K562 (cell line): ENCODE data around the gene DGCR8. TPM values are rescaled to one million over a fixed set of nuclear protein-coding genes. Genes with fewer than 3 reads are reported as not detected.

Source experiments
- CBX1 ChIP-seq: sonication (generic); IDR thresholded peaks from 2 replicates; pipeline ENCODE4 v1.6.1; 2016; ENCODE audit warnings: antibody characterized with exemption, low read depth, mild to moderate bottlenecking
- CBX8 ChIP-seq: fragments of 200-600 bp; sonication (generic); IDR thresholded peaks from 2 replicates; pipeline ENCODE4 v1.6.1; 2012; ENCODE audit warnings: borderline replicate concordance, mixed run types, low read depth, mild to moderate bottlenecking, moderate library complexity, mixed read lengths, low read length, control low read depth, inconsistent platforms; ENCODE audit not compliant: poor library complexity, severe bottlenecking; ENCODE audit errors: extremely low read depth
- GTF2E2 ChIP-seq: fragments of 200-800 bp; sonication (Bioruptor generic); IDR thresholded peaks from 2 replicates; pipeline ENCODE4 v1.6.1; 2016; ENCODE audit warnings: missing genetic modification characterization, missing compliant biosample characterization
- KAT2B ChIP-seq: IDR thresholded peaks from one replicate; pipeline ENCODE4 v1.6.1; 2012; ENCODE audit warnings: low read depth, mild to moderate bottlenecking, control low read depth, inconsistent platforms, low read length, moderate library complexity
- MEF2D ChIP-seq: conservative IDR thresholded peaks from 2 replicates; pipeline ENCODE4 v1.6.1; 2016; ENCODE audit warnings: low read depth, missing genetic modification characterization, missing compliant biosample characterization
- NFATC3 ChIP-seq: fragments of 450-650 bp; IDR thresholded peaks from 2 replicates; pipeline ENCODE4 v1.6.1; 2017; ENCODE audit warnings: mild to moderate bottlenecking
- NFE2 ChIP-seq: IDR thresholded peaks from 2 replicates; pipeline ENCODE4 v1.6.1; 2014; ENCODE audit warnings: antibody characterized with exemption, low read depth
- POLR2B ChIP-seq: fragments of 450-650 bp; IDR thresholded peaks from 2 replicates; pipeline ENCODE4 v1.6.1; 2018; ENCODE audit warnings: low read depth; ENCODE audit not compliant: partially characterized antibody
- SMAD2 ChIP-seq: fragments of 150-350 bp; IDR thresholded peaks from 2 replicates; pipeline ENCODE4 v1.6.1; 2014; ENCODE audit warnings: low read depth, mild to moderate bottlenecking, low read length
- SMC3 ChIP-seq: conservative IDR thresholded peaks from 2 replicates; pipeline ENCODE4 v1.6.1; 2011; ENCODE audit warnings: low read depth, low read length, improper control_type of control experiment; ENCODE audit not compliant: insufficient read depth
- TARDBP ChIP-seq: fragments of 450-650 bp; IDR thresholded peaks from 2 replicates; pipeline ENCODE4 v1.6.1; 2016
- TCF7L2 ChIP-seq: fragments of 150-350 bp; IDR thresholded peaks from 2 replicates; pipeline ENCODE4 v1.6.1; 2016; ENCODE audit warnings: low read depth, mild to moderate bottlenecking, low read length, moderate library complexity
- TEAD1 ChIP-seq, 2 experiments: fragments of 450-650 bp in 1 of 2; sonication (generic) in 1 of 2; formaldehyde crosslinking; IDR thresholded peaks; 2 replicates each; pipeline versions ENCODE4 v1.4.0 to v1.8.0; 2020 to 2022; ENCODE audit warnings: mild to moderate bottlenecking in 2 of 2, missing genetic modification reagents in 1 of 2
- ZFP30 ChIP-seq: fragments of 250-450 bp; sonication (Bioruptor Pico); IDR thresholded peaks from 2 replicates; pipeline ENCODE4 v1.8.0; 2022; ENCODE audit warnings: moderate library complexity, mild to moderate bottlenecking, inconsistent platforms, borderline replicate concordance
- ZNF174 ChIP-seq: fragments of 250-450 bp; sonication (Bioruptor Pico); IDR thresholded peaks from 2 replicates; pipeline ENCODE4 v1.4.0; 2020; ENCODE audit warnings: mild to moderate bottlenecking
- ZNF232 ChIP-seq: sonication (generic); formaldehyde crosslinking; IDR thresholded peaks from 2 replicates; pipeline ENCODE4 v1.8.0; 2022; ENCODE audit warnings: mild to moderate bottlenecking, missing genetic modification reagents
- polyA plus RNA-seq, 8 experiments: library from polyadenylated mRNA; depleted of rRNA in 4 of 8; stranded (reverse) in 5 of 8; unstranded in 3 of 8; fragments of >200 nt; fragmentation: Nextera tagmentation in 2 of 8; fragmentation: Illumina TruSeq in 1 of 8; extraction: Ambion mirVana in 2 of 8; extraction: Trizol in 1 of 8; gene quantifications; 2 replicates each; pipeline versions ENCODE4 v1.2.1 to v1.2.3, GENCODE V29; 2011 to 2014; ENCODE audit warnings: inconsistent platforms in 1 of 8, missing spikeins in 1 of 8
- total RNA-seq, 7 experiments: library from RNA; depleted of rRNA in 6 of 7; stranded (reverse); fragments of >200 nt in 6 of 7; fragmentation: Illumina TruSeq in 2 of 7; extraction: Trizol in 2 of 7; gene quantifications; 2 replicates each; pipeline versions ENCODE4 v1.2.1 to v1.2.3, GENCODE V29; 2011 to 2021; ENCODE audit warnings: low replicate concordance in 1 of 7
- TF ChIP-seq, protein P1 (sequence below): fragments of 250-450 bp; sonication (Bioruptor Pico); IDR thresholded peaks from 2 replicates; pipeline ENCODE4 v1.5.0; 2021
- TF ChIP-seq, protein P2 (sequence below): fragments of 250-450 bp; sonication (Bioruptor Pico); IDR thresholded peaks from 2 replicates; pipeline ENCODE4 v1.9.0; 2021; ENCODE audit warnings: mild to moderate bottlenecking, inconsistent platforms
- TF ChIP-seq, protein P3 (sequence below), 3 experiments: fragments of 200-800 bp in 1 of 3; fragments of 250-450 bp in 1 of 3; fragments of 450-650 bp in 1 of 3; sonication (Bioruptor Pico) in 1 of 3; sonication (Bioruptor generic) in 1 of 3; formaldehyde crosslinking in 1 of 3; IDR thresholded peaks; 2 replicates each; pipeline versions ENCODE4 v1.6.1 to v1.8.0; 2016 to 2022; ENCODE audit warnings: mild to moderate bottlenecking in 2 of 3, missing genetic modification characterization in 2 of 3, missing compliant biosample characterization in 1 of 3, moderate library complexity in 1 of 3
- TF ChIP-seq, protein P4 (sequence below): fragments of 250-450 bp; sonication (Bioruptor Pico); IDR thresholded peaks from 2 replicates; pipeline ENCODE4 v1.9.0; 2021; ENCODE audit warnings: mild to moderate bottlenecking

Gene DGCR8
- total and polyA plus RNA-seq, 9 of the 15 experiments (the other 6 are each of a cell fraction or from before 2014, with no cell fraction given) = 5.9 to 144 (median 80.1) TPM

DNA sequence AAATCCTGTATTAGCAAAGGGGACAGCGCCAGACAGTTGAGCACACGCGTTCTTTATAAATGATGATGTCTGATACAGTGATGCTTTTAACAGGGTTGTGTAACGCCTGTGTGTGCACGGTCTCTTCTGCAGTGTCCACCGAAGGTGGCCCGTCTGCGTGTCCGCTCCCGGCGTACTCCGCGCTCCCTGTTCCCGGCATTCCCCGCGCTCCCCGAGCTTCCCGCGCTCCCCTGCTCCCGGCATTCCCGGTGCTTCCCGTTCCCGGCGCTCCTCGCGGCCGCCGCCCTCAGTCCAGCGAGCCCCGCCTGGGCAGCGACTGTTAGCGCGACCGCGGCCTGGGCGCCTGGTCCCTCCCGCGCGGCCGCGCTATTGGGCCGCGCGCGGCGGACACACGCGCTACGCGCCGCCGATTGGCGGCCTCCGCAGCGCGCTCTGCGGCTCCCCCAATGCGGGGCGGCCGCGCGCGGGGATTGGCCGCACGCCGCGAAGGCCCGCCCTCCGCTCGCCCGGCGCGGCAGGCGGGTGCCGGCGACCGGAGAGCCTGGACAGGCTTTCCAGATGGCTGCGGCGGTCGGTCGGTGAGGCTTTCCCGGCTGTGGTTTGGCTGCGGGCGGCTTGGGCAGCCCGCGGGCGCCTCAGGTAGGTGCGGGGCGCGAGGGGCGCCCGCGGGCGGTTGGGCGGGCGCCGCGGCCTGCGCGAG is at the start of gene DGCR8 (continued):
- TF ChIP-seq, protein P1, sequence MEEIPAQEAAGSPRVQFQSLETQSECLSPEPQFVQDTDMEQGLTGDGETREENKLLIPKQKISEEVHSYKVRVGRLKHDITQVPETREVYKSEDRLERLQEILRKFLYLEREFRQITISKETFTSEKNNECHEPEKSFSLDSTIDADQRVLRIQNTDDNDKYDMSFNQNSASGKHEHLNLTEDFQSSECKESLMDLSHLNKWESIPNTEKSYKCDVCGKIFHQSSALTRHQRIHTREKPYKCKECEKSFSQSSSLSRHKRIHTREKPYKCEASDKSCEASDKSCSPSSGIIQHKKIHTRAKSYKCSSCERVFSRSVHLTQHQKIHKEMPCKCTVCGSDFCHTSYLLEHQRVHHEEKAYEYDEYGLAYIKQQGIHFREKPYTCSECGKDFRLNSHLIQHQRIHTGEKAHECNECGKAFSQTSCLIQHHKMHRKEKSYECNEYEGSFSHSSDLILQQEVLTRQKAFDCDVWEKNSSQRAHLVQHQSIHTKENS = no peak
- no peak for TF ChIP-seq NFATC3
- no peak for TF ChIP-seq NFE2
- TF ChIP-seq TARDBP = no peak
- no peak for TF ChIP-seq POLR2B
- TF ChIP-seq TCF7L2 = peak; percentile 60; the same call in 1 of the 2 replicates
- peak; percentile 88 for TF ChIP-seq MEF2D
- TF ChIP-seq TEAD1 (CRISPR knock-in tag; IDR thresholded peaks at IDR 0.05) = peak in 1 of 2 experiments; percentile 93; a peak in 2 of 4 replicates
- TF ChIP-seq SMC3 = no peak
- TF ChIP-seq, protein P2, sequence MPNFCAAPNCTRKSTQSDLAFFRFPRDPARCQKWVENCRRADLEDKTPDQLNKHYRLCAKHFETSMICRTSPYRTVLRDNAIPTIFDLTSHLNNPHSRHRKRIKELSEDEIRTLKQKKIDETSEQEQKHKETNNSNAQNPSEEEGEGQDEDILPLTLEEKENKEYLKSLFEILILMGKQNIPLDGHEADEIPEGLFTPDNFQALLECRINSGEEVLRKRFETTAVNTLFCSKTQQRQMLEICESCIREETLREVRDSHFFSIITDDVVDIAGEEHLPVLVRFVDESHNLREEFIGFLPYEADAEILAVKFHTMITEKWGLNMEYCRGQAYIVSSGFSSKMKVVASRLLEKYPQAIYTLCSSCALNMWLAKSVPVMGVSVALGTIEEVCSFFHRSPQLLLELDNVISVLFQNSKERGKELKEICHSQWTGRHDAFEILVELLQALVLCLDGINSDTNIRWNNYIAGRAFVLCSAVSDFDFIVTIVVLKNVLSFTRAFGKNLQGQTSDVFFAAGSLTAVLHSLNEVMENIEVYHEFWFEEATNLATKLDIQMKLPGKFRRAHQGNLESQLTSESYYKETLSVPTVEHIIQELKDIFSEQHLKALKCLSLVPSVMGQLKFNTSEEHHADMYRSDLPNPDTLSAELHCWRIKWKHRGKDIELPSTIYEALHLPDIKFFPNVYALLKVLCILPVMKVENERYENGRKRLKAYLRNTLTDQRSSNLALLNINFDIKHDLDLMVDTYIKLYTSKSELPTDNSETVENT (CRISPR knock-in tag) = peak; percentile 95
- TF ChIP-seq SMAD2 = peak; percentile 85; the same call in 1 of the 2 replicates
- no peak for TF ChIP-seq GTF2E2 (tag)
- TF ChIP-seq CBX8 = no peak
- TF ChIP-seq CBX1 = no peak
- TF ChIP-seq, protein P3, sequence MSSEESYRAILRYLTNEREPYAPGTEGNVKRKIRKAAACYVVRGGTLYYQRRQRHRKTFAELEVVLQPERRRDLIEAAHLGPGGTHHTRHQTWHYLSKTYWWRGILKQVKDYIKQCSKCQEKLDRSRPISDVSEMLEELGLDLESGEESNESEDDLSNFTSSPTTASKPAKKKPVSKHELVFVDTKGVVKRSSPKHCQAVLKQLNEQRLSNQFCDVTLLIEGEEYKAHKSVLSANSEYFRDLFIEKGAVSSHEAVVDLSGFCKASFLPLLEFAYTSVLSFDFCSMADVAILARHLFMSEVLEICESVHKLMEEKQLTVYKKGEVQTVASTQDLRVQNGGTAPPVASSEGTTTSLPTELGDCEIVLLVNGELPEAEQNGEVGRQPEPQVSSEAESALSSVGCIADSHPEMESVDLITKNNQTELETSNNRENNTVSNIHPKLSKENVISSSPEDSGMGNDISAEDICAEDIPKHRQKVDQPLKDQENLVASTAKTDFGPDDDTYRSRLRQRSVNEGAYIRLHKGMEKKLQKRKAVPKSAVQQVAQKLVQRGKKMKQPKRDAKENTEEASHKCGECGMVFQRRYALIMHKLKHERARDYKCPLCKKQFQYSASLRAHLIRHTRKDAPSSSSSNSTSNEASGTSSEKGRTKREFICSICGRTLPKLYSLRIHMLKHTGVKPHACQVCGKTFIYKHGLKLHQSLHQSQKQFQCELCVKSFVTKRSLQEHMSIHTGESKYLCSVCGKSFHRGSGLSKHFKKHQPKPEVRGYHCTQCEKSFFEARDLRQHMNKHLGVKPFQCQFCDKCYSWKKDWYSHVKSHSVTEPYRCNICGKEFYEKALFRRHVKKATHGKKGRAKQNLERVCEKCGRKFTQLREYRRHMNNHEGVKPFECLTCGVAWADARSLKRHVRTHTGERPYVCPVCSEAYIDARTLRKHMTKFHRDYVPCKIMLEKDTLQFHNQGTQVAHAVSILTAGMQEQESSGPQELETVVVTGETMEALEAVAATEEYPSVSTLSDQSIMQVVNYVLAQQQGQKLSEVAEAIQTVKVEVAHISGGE (CRISPR knock-in tag; IDR thresholded peaks at IDR 0.05) = 0 out of 6 replicates have a peak, but pooled peaks of 1 of the 3 experiments have one; percentile 26
- TF ChIP-seq ZNF232 (CRISPR knock-in tag) = no peak
- TF ChIP-seq ZFP30 (CRISPR knock-in tag) = no peak
- TF ChIP-seq, protein P4, sequence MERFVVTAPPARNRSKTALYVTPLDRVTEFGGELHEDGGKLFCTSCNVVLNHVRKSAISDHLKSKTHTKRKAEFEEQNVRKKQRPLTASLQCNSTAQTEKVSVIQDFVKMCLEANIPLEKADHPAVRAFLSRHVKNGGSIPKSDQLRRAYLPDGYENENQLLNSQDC (CRISPR knock-in tag) = peak; percentile 88; the same call in 1 of the 2 replicates
- TF ChIP-seq KAT2B = peak; percentile 87
- peak; percentile 82; the same call in 1 of the 2 replicates for TF ChIP-seq ZNF174 (CRISPR knock-in tag)
